Transverse colon (tissue), 3 donors: Measurements from ENCODE around the gene IL36RN.

Experiments
- EP300 ChIP-seq: sonication (generic); formaldehyde crosslinking; IDR thresholded peaks from one replicate; pipeline ENCODE4 v1.6.1; 2017; ENCODE audit warnings: antibody characterized with exemption, low read depth
- TF ChIP-seq, protein P1 (sequence below), 5 experiments: fragments of 200-600 bp in 3 of 5; fragments of 450-650 bp in 2 of 5; sonication (generic) in 3 of 5; IDR thresholded peaks; 1 replicate in 2 of 5; 2 replicates in 3 of 5; pipeline ENCODE4 v1.5.1; 2016 to 2017; ENCODE audit warnings: antibody characterized with exemption in 5 of 5, inconsistent platforms in 3 of 5, mild to moderate bottlenecking in 2 of 5, moderate library complexity in 1 of 5

DNA sequence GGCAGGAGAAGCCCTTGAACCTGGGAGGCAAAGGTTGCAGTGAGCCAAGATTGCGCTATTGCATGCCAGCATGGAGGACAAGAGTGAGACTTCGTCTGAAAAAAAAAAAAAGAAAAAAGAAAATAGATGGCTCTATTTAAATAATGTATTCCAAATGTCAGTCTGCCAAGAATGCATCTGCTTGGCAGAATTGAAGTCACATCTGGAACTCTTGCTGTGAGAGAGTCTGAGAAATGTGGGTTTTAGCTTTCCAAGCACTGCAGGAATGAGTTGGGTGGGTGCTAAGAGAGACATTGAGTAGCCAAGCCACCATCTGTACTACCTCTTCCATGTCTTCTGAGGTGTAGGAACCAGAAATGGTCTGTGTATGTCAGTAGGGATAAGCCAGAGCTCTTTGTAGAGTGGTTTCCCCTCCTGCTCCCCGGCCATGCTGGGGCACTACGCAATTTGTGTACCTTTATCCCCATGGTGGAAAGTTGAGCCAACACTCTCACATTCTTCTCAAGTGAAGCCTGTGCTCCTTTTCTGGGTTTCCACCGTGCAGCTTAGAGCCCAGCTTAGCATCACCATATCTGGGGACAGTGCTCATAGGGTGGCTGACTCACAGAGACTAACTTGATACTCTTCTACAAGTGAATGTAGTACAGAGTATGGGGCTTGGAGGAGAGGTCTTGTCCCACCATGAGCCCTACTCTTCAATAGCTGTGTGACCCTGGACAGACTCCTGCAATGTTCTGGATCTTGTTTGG, 34.0 kb downstream of the IL36RN start:
- TF ChIP-seq, protein P1, sequence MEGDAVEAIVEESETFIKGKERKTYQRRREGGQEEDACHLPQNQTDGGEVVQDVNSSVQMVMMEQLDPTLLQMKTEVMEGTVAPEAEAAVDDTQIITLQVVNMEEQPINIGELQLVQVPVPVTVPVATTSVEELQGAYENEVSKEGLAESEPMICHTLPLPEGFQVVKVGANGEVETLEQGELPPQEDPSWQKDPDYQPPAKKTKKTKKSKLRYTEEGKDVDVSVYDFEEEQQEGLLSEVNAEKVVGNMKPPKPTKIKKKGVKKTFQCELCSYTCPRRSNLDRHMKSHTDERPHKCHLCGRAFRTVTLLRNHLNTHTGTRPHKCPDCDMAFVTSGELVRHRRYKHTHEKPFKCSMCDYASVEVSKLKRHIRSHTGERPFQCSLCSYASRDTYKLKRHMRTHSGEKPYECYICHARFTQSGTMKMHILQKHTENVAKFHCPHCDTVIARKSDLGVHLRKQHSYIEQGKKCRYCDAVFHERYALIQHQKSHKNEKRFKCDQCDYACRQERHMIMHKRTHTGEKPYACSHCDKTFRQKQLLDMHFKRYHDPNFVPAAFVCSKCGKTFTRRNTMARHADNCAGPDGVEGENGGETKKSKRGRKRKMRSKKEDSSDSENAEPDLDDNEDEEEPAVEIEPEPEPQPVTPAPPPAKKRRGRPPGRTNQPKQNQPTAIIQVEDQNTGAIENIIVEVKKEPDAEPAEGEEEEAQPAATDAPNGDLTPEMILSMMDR (IDR thresholded peaks at IDR 0.05) = no peak
- TF ChIP-seq EP300 = no peak
